Measurements from ENCODE around the gene NAV3.

The NAV3 gene

DNA sequence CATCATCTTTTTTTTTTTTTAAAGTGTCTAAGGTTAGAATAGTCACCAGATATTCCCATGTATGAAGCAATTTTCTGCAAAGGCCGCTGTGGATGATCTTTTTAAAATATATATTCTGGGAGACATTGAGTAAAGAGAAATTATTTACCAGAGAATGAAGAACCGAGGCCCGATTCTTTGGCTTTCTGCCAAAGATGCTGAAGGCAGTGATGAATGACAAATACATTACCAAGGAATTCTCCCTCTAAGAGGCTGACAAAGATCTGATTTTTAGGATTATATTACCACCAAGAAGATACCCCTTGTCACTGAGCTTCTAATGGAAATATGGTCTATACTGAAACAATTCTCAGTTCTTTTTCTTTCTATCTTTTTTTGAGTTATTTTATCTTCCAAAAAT lies 336.8 kb downstream of the NAV3 start:
- H3K9ac ChIP-seq (ENCODE audit: low read length), result no peak overlapping the region
- no peak overlapping the region for H4K8ac ChIP-seq (ENCODE audit: low read length)
- no peak overlapping the region for H3K14ac ChIP-seq (ENCODE audit: low read length in 2 of 2)
- H3K4me2 ChIP-seq (ENCODE audit: low read length, poor library complexity, severe bottlenecking), result no peak overlapping the region
- no peak overlapping the region for H3K4me3 ChIP-seq (ENCODE audit: insufficient read depth in 1 of 2, low read depth in 1 of 2, low read length in 2 of 2)
- H2BK12ac ChIP-seq (ENCODE audit: low read length in 2 of 2), result no peak overlapping the region
- H3K18ac ChIP-seq (ENCODE audit: low read depth in 1 of 2, low read length in 2 of 2), result no peak overlapping the region
- H3K36me3 ChIP-seq (ENCODE audit: control insufficient read depth in 1 of 2, insufficient read depth in 2 of 2, low read depth in 1 of 2, low read length in 2 of 2), result peaks cover 0 to 64% of the 10 kb centered on the region in 2 experiments
- 83% methylated on average over 1 of the region's 3 CpGs for WGBS
- H2AK5ac ChIP-seq (ENCODE audit: low read length, severe bottlenecking), result no peak overlapping the region
- no peak for DNase-seq
- H2AFZ ChIP-seq (ENCODE audit: low read depth, low read length), result no peak overlapping the region
- no peak overlapping the region for H2BK5ac ChIP-seq (ENCODE audit: low read depth, low read length, poor library complexity, severe bottlenecking)
- H3K27ac ChIP-seq (ENCODE audit: low read length, poor library complexity, severe bottlenecking), result no peak overlapping the region
- H3K79me1 ChIP-seq (replicated peaks; ENCODE audit: low read length, poor library complexity, severe bottlenecking), result no peaks in the 10 kb centered on the region
- no peaks in the 10 kb centered on the region for H3K27me3 ChIP-seq (ENCODE audit: control insufficient read depth in 1 of 2, insufficient read depth in 1 of 2, low read length in 2 of 2)
- no peaks in the 10 kb centered on the region for H3K9me3 ChIP-seq (ENCODE audit: control insufficient read depth, low read length)
- H3K4ac ChIP-seq (ENCODE audit: low read depth in 1 of 2, low read length in 2 of 2), result no peak overlapping the region
- no peaks in the 10 kb centered on the region for H3K4me1 ChIP-seq (ENCODE audit: control insufficient read depth, insufficient read depth, low read depth, low read length)
- H3K23ac ChIP-seq (ENCODE audit: low read length in 2 of 2), result no peak overlapping the region
- no peak overlapping the region for H4K91ac ChIP-seq (ENCODE audit: low read length)
- no peak overlapping the region for H2BK15ac ChIP-seq (ENCODE audit: low read depth, poor library complexity, severe bottlenecking)
- no peak overlapping the region for H2BK120ac ChIP-seq (ENCODE audit: low read depth, low read length)

DNA sequence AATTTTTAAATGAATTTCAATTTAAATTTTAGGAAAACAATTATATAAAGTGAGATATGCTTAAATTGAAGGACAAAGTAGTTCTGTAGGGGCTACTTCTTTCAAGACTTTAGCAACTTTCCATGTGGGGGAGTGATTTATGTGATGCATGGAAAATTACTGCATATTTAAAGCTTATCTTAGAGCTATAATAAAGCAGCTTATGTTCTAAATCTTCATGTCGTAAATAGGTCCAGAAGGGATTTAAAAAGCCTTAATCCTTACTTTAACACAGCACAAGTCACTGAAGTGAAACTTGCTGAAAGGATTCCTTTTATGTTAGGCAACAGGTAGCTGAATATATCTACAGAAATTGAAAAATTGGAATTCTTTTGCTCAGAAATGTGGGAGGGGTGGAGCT lies 340.4 kb downstream of the NAV3 start:
- Histone ChIP-seq H4K8ac (ENCODE audit: low read length) (no peak overlapping the region), H3K9ac (ENCODE audit: low read length) (no peak overlapping the region), H3K4me1 (ENCODE audit: control insufficient read depth, insufficient read depth, low read depth, low read length) (no peaks in the 10 kb centered on the region), H2AK5ac (ENCODE audit: low read length, severe bottlenecking) (no peak overlapping the region), H3K27ac (ENCODE audit: low read length, poor library complexity, severe bottlenecking) (no peak overlapping the region), H3K79me1 (replicated peaks; ENCODE audit: low read length, poor library complexity, severe bottlenecking) (no peaks in the 10 kb centered on the region), H2BK15ac (ENCODE audit: low read depth, poor library complexity, severe bottlenecking) (no peak overlapping the region), H3K4me3 (ENCODE audit: insufficient read depth in 1 of 2, low read depth in 1 of 2, low read length in 2 of 2) (no peak overlapping the region), H3K4ac (ENCODE audit: low read depth in 1 of 2, low read length in 2 of 2) (no peak overlapping the region), H3K4me2 (ENCODE audit: low read length, poor library complexity, severe bottlenecking) (no peak overlapping the region), H2BK120ac (ENCODE audit: low read depth, low read length) (no peak overlapping the region), H3K27me3 (ENCODE audit: control insufficient read depth in 1 of 2, insufficient read depth in 1 of 2, low read length in 2 of 2) (no peaks in the 10 kb centered on the region), H2BK5ac (ENCODE audit: low read depth, low read length, poor library complexity, severe bottlenecking) (no peak overlapping the region), H4K91ac (ENCODE audit: low read length) (no peak overlapping the region), H3K14ac (ENCODE audit: low read length in 2 of 2) (no peak overlapping the region), H2AFZ (ENCODE audit: low read depth, low read length) (no peak overlapping the region), H2BK12ac (ENCODE audit: low read length in 2 of 2) (no peak overlapping the region), H3K9me3 (ENCODE audit: control insufficient read depth, low read length) (no peaks in the 10 kb centered on the region), H3K36me3 (ENCODE audit: control insufficient read depth in 1 of 2, insufficient read depth in 2 of 2, low read depth in 1 of 2, low read length in 2 of 2) (peaks cover 0 to 73% of the 10 kb centered on the region in 2 experiments), H3K23ac (ENCODE audit: low read length in 2 of 2) (no peak overlapping the region), H3K18ac (ENCODE audit: low read depth in 1 of 2, low read length in 2 of 2) (no peak overlapping the region)
- WGBS, result no CpG with 5 or more reads among the region's 1 CpG
- no peak for DNase-seq

DNA sequence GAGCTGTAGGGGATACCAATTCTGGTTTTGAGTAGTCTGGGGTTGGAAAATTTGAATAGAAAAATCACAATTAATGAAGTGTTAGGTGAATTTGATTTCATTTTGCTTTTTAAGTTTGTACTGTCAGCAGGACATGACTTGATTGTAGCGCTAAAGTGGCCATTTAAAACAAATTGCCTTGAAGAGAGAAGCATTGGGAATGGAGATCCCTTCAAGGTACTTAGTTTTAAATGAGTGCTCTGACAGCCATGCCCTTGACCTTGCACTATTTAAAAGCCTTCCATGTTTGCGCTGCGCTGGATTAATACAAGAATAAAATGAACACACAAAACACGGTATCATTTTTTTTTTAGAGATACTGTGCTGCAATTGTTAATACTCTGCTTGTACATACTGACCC lies 345.9 kb downstream of the NAV3 start:
- H4K91ac ChIP-seq (ENCODE audit: low read length), result no peak overlapping the region
- no peak overlapping the region for H2BK5ac ChIP-seq (ENCODE audit: low read depth, low read length, poor library complexity, severe bottlenecking)
- no peak for DNase-seq
- no peak overlapping the region for H2BK12ac ChIP-seq (ENCODE audit: low read length in 2 of 2)
- no peak overlapping the region for H3K14ac ChIP-seq (ENCODE audit: low read length in 2 of 2)
- H2BK120ac ChIP-seq (ENCODE audit: low read depth, low read length), result no peak overlapping the region
- H3K4me2 ChIP-seq (ENCODE audit: low read length, poor library complexity, severe bottlenecking), result no peak overlapping the region
- H3K27ac ChIP-seq (ENCODE audit: low read length, poor library complexity, severe bottlenecking), result no peak overlapping the region
- H2AK5ac ChIP-seq (ENCODE audit: low read length, severe bottlenecking), result no peak overlapping the region
- H3K36me3 ChIP-seq (ENCODE audit: control insufficient read depth in 1 of 2, insufficient read depth in 2 of 2, low read depth in 1 of 2, low read length in 2 of 2), result peaks cover 4 to 88% of the 10 kb centered on the region in 2 experiments
- H4K8ac ChIP-seq (ENCODE audit: low read length), result no peak overlapping the region
- H2AFZ ChIP-seq (ENCODE audit: low read depth, low read length), result no peak overlapping the region
- H3K4me3 ChIP-seq (ENCODE audit: insufficient read depth in 1 of 2, low read depth in 1 of 2, low read length in 2 of 2), result no peak overlapping the region
- no peak overlapping the region for H3K18ac ChIP-seq (ENCODE audit: low read depth in 1 of 2, low read length in 2 of 2)
- H2BK15ac ChIP-seq (ENCODE audit: low read depth, poor library complexity, severe bottlenecking), result no peak overlapping the region
- no peaks in the 10 kb centered on the region for H3K9me3 ChIP-seq (ENCODE audit: control insufficient read depth, low read length)
- no peaks in the 10 kb centered on the region for H3K4me1 ChIP-seq (ENCODE audit: control insufficient read depth, insufficient read depth, low read depth, low read length)
- H3K23ac ChIP-seq (ENCODE audit: low read length in 2 of 2), result no peak overlapping the region
- no peaks in the 10 kb centered on the region for H3K27me3 ChIP-seq (ENCODE audit: control insufficient read depth in 1 of 2, insufficient read depth in 1 of 2, low read length in 2 of 2)
- no peak overlapping the region for H3K9ac ChIP-seq (ENCODE audit: low read length)
- H3K79me1 ChIP-seq (replicated peaks; ENCODE audit: low read length, poor library complexity, severe bottlenecking), result no peaks in the 10 kb centered on the region
- 100% methylated on average over 2 of the region's 4 CpGs for WGBS
- H3K4ac ChIP-seq (ENCODE audit: low read depth in 1 of 2, low read length in 2 of 2), result no peak overlapping the region

DNA sequence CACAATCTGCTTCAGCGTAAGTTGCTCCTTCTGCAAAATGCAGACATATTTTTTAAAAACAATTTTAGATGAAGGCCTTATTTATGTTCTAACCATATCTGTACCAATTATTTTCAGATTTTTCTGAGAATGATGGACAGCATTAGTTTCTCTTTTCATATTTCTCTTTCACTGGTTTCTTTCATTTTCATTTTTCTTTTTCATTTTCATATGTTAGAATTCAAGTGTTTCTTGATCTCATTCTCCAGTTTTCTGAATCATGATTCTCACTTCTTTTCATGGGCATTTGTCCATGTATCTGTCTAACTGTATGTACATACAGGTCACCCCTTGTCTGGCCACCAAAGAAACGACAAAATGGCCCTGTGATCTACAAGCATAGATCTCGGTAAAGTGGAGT lies 346.6 kb downstream of the NAV3 start:
- WGBS, result 96% methylated on average over 3 of the region's 3 CpGs
- Histone ChIP-seq H3K4me2 (ENCODE audit: low read length, poor library complexity, severe bottlenecking) (no peak overlapping the region), H2BK5ac (ENCODE audit: low read depth, low read length, poor library complexity, severe bottlenecking) (no peak overlapping the region), H3K23ac (ENCODE audit: low read length in 2 of 2) (no peak overlapping the region), H4K8ac (ENCODE audit: low read length) (no peak overlapping the region), H2AK5ac (ENCODE audit: low read length, severe bottlenecking) (no peak overlapping the region), H3K9ac (ENCODE audit: low read length) (no peak overlapping the region), H2BK12ac (ENCODE audit: low read length in 2 of 2) (no peak overlapping the region), H3K79me1 (replicated peaks; ENCODE audit: low read length, poor library complexity, severe bottlenecking) (no peaks in the 10 kb centered on the region), H3K14ac (ENCODE audit: low read length in 2 of 2) (no peak overlapping the region), H2BK15ac (ENCODE audit: low read depth, poor library complexity, severe bottlenecking) (no peak overlapping the region), H3K9me3 (ENCODE audit: control insufficient read depth, low read length) (no peaks in the 10 kb centered on the region), H2BK120ac (ENCODE audit: low read depth, low read length) (no peak overlapping the region), H3K27ac (ENCODE audit: low read length, poor library complexity, severe bottlenecking) (no peak overlapping the region), H3K4ac (ENCODE audit: low read depth in 1 of 2, low read length in 2 of 2) (no peak overlapping the region), H3K4me1 (ENCODE audit: control insufficient read depth, insufficient read depth, low read depth, low read length) (no peaks in the 10 kb centered on the region), H3K4me3 (ENCODE audit: insufficient read depth in 1 of 2, low read depth in 1 of 2, low read length in 2 of 2) (no peak overlapping the region), H4K91ac (ENCODE audit: low read length) (no peak overlapping the region), H3K36me3 (ENCODE audit: control insufficient read depth in 1 of 2, insufficient read depth in 2 of 2, low read depth in 1 of 2, low read length in 2 of 2) (peaks cover 4 to 88% of the 10 kb centered on the region in 2 experiments), H3K18ac (ENCODE audit: low read depth in 1 of 2, low read length in 2 of 2) (no peak overlapping the region), H3K27me3 (ENCODE audit: control insufficient read depth in 1 of 2, insufficient read depth in 1 of 2, low read length in 2 of 2) (no peaks in the 10 kb centered on the region), H2AFZ (ENCODE audit: low read depth, low read length) (no peak overlapping the region)
- DNase-seq, result no peak

Data from mesenchymal stem cell (in vitro differentiated cells and primary cell).